OCI-LY7 (cell line): ENCODE results near the gene SLC6A12. TPM values are rescaled to one million over a fixed set of nuclear protein-coding genes. Genes with fewer than 3 reads are reported as not detected.

Source experiments
- BruUV-seq: library from RNA; stranded (reverse); fragments of 400-500 nt; replicated peaks from 2 replicates; lab custom pipeline; 2021; lab: Mats Ljungman, UMichigan
- CTCF ChIA-PET: fragments of 300-600 bp; sonication (Branson Sonifier 250); formaldehyde crosslinking; loops from one replicate; lab custom pipeline; 2022; ENCODE audit warnings: antibody characterized with exemption; ENCODE audit not compliant: unreplicated experiment; lab: Charles Lee
- POLR2A ChIA-PET: fragments of 300-600 bp; sonication (Branson Sonifier 250); formaldehyde crosslinking; loops from one replicate; lab custom pipeline; 2022; ENCODE audit warnings: antibody characterized with exemption; lab: Charles Lee
- DNase-seq: peaks from one replicate; pipeline ENCODE4 v3.0.0-alpha.2; 2015; ENCODE audit warnings: low spot score
- H2AFZ ChIP-seq: fragments of 200-600 bp; sonication (generic), shearing (Covaris generic); 2 replicates; pipeline ENCODE4 v1.6.1; 2014; ENCODE audit warnings: mild to moderate bottlenecking, antibody characterized with exemption, low read length, moderate library complexity
- H3K27ac ChIP-seq: fragments of 200-600 bp; sonication (generic); 2 replicates; pipeline ENCODE4 v1.5.1; 2014; ENCODE audit warnings: mixed run types, low read depth, mild to moderate bottlenecking, moderate library complexity, low read length, inconsistent platforms; ENCODE audit not compliant: poor library complexity, severe bottlenecking
- H3K36me3 ChIP-seq: fragments of 200-600 bp; sonication (generic); 2 replicates; pipeline ENCODE4 v1.6.1; 2014; ENCODE audit warnings: mild to moderate bottlenecking, antibody characterized with exemption, low read length, moderate library complexity, mixed read lengths; ENCODE audit not compliant: insufficient read depth
- H3K4me1 ChIP-seq: fragments of 200-600 bp; sonication (generic); 2 replicates; pipeline ENCODE4 v1.5.1; 2014; ENCODE audit warnings: mild to moderate bottlenecking, low read length; ENCODE audit not compliant: insufficient read depth, poor library complexity, severe bottlenecking
- H3K4me2 ChIP-seq: fragments of 200-600 bp; sonication (generic); 2 replicates; pipeline ENCODE4 v1.6.1; 2014; ENCODE audit warnings: mild to moderate bottlenecking, low read length
- H3K4me3 ChIP-seq: fragments of 200-600 bp; sonication (generic); 2 replicates; pipeline ENCODE4 v1.5.1; 2014; ENCODE audit warnings: mild to moderate bottlenecking, low read depth, low read length; ENCODE audit not compliant: poor library complexity, severe bottlenecking
- H3K79me2 ChIP-seq: fragments of 200-600 bp; sonication (generic); 2 replicates; pipeline ENCODE4 v1.6.1; 2016; ENCODE audit warnings: low read depth, mild to moderate bottlenecking, low read length, moderate library complexity, mixed read lengths; ENCODE audit not compliant: insufficient read depth
- H3K9me2 ChIP-seq: fragments of 200-600 bp; sonication (generic); 2 replicates; pipeline ENCODE4 v1.6.1; 2016; ENCODE audit warnings: mild to moderate bottlenecking, low read length, mixed read lengths; ENCODE audit not compliant: insufficient read depth
- H3K9me3 ChIP-seq: fragments of 200-600 bp; sonication (generic); 2 replicates; pipeline ENCODE4 v1.6.1; 2014; ENCODE audit warnings: mild to moderate bottlenecking, mixed run types, low read length, mixed read lengths
- H4K20me1 ChIP-seq: fragments of 200-600 bp; sonication (generic); 2 replicates; pipeline ENCODE4 v1.6.1; 2014; ENCODE audit warnings: mild to moderate bottlenecking, antibody characterized with exemption, low read length, moderate library complexity, mixed read lengths; ENCODE audit not compliant: insufficient read depth
- CTCF ChIP-seq: fragments of 200-600 bp; sonication (generic); conservative IDR thresholded peaks from 2 replicates; pipeline ENCODE4 v1.5.1; 2014; ENCODE audit warnings: mild to moderate bottlenecking, antibody characterized with exemption, low read length, moderate library complexity, mixed read lengths
- EZH2phosphoT487 ChIP-seq: fragments of 200-600 bp; sonication (generic); IDR thresholded peaks from 2 replicates; pipeline ENCODE4 v1.6.1; 2018; ENCODE audit warnings: low read depth, borderline replicate concordance, mild to moderate bottlenecking, mixed run types, antibody characterized with exemption, low read length, moderate library complexity, mixed read lengths
- intact Hi-C: fragments of 100-400 bp; cut with micrococcal nuclease; formaldehyde crosslinking; loops from one replicate; pipeline ENCODE4 v1.10.0; 2022; ENCODE audit not compliant: unreplicated experiment
- total RNA-seq, 2 experiments: library from RNA; depleted of rRNA in 1 of 2; stranded (reverse); fragments of >200 nt in 1 of 2; shearing (Covaris generic) in 1 of 2; gene quantifications; 2 replicates each; pipeline ENCODE4 v1.2.3, GENCODE V29; 2014 to 2022

The SLC6A12 gene
- total RNA-seq, 2 experiments from 2014 or later = not detected

- Histone ChIP-seq H4K20me1 (no peaks in the 10 kb centered on the region), H2AFZ (no peak overlapping the region), H3K36me3 (no peaks in the 10 kb centered on the region), H3K4me3 (no peak overlapping the region), H3K9me3 (no peaks in the 10 kb centered on the region), H3K27ac (no peak overlapping the region), H3K4me2 (no peak overlapping the region), H3K79me2 (no peaks in the 10 kb centered on the region), H3K9me2 (no peaks in the 10 kb centered on the region), H3K4me1 (no peaks in the 10 kb centered on the region)
- DNase-seq = no peak
- no peak for TF ChIP-seq EZH2phosphoT487
- no peak for TF ChIP-seq CTCF
- intact Hi-C loops = no loop called here
- BruUV-seq = no TSS peak
- ChIA-PET CTCF (no interaction called here), POLR2A (interaction anchor here (0.6 to 1.1 kb wide), 2 partner anchors 14 to 189 kb away, joined by 3 read pairs; no protein-coding TSS in a partner anchor)
These were observed 15.3 kb downstream of the SLC6A12 start for GRCh38 chr12:198705-199104.

- H4K20me1 ChIP-seq = no peaks in the 10 kb centered on the region
- no peaks in the 10 kb centered on the region for H3K4me1 ChIP-seq
- TF ChIP-seq CTCF (no peak), EZH2phosphoT487 (no peak)
- BruUV-seq = no TSS peak
- no peak overlapping the region for H3K27ac ChIP-seq
- ChIA-PET CTCF (no interaction called here), POLR2A (interaction anchor here (0.6 to 1.1 kb wide), 3 partner anchors 15 to 1203 kb away, joined by 3 to 5 read pairs (median 3); no protein-coding TSS in a partner anchor)
- no peak overlapping the region for H3K4me2 ChIP-seq
- DNase-seq = no peak
- no peak overlapping the region for H2AFZ ChIP-seq
- no peaks in the 10 kb centered on the region for H3K79me2 ChIP-seq
- intact Hi-C loops = no loop called here
- H3K9me3 ChIP-seq = no peaks in the 10 kb centered on the region
- H3K36me3 ChIP-seq = no peaks in the 10 kb centered on the region
- H3K9me2 ChIP-seq = no peaks in the 10 kb centered on the region
- H3K4me3 ChIP-seq = no peak overlapping the region
These were observed 15.9 kb downstream of the SLC6A12 start for GRCh38 chr12:197911-198695.

- TF ChIP-seq CTCF = no peak
- H2AFZ ChIP-seq = no peak overlapping the region
- intact Hi-C loops = no loop called here
- no peaks in the 10 kb centered on the region for H3K9me3 ChIP-seq
- H3K79me2 ChIP-seq = no peaks in the 10 kb centered on the region
- no peaks in the 10 kb centered on the region for H4K20me1 ChIP-seq
- H3K4me2 ChIP-seq = no peak overlapping the region
- no peak for DNase-seq
- BruUV-seq = no TSS peak
- H3K36me3 ChIP-seq = no peaks in the 10 kb centered on the region
- no peaks in the 10 kb centered on the region for H3K9me2 ChIP-seq
- no peaks in the 10 kb centered on the region for H3K4me1 ChIP-seq
- POLR2A ChIA-PET = no interaction called here
- no peak overlapping the region for H3K27ac ChIP-seq
- CTCF ChIA-PET = no interaction called here
- no peak overlapping the region for H3K4me3 ChIP-seq
These were observed 16.6 kb downstream of the SLC6A12 start for GRCh38 chr12:197347-197746.
